Renal cortical epithelial cell (primary cell): Measurements from ENCODE around the gene EHHADH. TPM values are rescaled to one million over a fixed set of nuclear protein-coding genes. Genes with fewer than 3 reads are reported as not detected.
"Not testable (repeated sequence)": the region's sequence is repeated elsewhere in the genome, so short reads cannot be mapped to it uniquely, and the experiment has no call there.

Experiments
- DNase-seq: peaks from one replicate; pipeline ENCODE4 v3.0.0-alpha.2; 2011; ENCODE audit warnings: low read depth
- total RNA-seq: library from RNA; depleted of rRNA; stranded (reverse); fragments of >200 nt; gene quantifications from 2 replicates; pipeline ENCODE4 v1.2.3, GENCODE V29; 2014

The EHHADH gene
- total RNA-seq, result 21.9 and 35.6 TPM in 2 replicates

DNA sequence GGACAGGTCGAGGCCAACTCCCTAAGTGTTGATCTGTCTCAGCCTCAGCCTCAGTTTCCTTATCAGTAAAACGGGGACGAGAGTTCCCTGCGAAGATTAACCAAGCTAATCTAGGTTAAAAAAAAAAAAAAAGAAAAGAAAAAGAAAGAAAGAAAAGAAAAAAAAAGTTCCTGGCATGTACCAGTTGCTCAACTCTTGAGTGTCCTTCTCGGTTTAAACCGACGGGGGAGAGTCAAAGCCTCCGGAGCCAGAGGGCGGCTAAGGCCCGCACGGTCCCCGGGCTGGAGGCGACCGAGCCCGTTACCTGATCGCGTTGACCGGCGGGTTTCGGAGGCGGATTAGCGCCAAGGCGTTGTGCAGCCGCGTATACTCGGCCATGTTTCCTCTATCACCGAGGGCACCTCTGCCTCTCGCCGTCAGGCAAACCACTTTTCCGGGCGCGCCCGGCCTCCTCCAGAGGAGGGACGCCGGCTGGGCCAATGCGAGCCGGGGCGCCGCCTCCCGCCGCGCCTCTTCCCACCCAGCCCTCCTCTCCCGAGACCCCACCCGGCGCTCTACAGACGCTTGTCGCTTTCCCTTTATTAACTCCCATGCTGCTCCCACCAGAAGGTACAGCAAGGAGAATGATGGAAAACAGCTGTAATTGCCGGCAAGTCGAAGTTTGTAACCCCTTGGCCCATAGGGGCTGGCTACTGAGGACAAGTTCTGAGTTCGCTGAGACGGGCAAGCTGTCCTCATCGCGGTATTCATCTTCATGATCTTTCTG, at the start of gene EHHADH:
Gene EHHADH, minus strand, starts transcription at position 405 of the 766 bp plus-strand sequence. Its CDS starts 27 bp downstream, at position 378.
- DNase-seq, result peak; percentile 44

DNA sequence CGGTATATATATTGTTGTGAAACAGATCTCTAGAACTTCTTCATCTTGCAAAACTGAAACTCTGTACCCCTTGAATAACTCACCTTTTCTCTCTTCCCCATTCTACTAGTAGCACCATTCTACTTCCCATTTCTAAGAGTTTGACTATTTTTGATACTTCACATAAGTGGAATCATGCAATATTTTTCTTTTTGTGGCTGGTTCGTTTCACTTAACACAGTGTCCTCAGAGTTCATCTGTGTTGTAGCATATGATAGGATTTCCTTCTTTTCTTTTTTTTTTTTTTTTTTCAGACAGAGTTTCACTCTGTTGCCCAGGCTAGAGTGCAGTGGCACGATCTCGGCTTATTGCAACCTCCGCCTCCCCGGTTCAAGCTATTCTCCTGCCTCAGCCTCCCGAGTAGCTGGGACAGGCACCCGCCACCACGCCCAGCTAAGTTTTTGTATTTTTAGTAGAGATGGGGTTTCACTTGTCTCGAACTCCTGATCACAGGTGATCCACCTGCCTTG, 46.1 kb upstream of the EHHADH start:
- not testable (repeated sequence) for DNase-seq

DNA sequence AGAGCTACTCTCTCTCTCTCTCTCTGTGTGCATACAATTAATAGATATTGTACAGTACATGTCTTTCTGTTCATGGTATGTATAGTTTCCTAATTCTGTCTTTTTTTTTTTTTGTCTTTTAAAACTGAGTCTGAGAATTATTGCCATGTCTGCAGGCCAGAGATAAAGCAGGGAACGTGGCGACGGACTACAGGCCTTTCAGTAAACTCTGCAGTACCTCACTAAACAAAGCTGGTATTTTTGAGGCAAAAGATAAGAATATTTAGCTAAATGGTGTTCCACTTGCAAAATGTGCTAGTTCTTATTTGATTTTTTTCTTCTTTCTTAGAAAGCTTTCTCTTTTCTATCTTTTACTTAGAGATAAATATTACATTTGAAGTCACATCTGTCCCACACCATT, 44.0 kb upstream of the EHHADH start:
- no peak for DNase-seq

DNA sequence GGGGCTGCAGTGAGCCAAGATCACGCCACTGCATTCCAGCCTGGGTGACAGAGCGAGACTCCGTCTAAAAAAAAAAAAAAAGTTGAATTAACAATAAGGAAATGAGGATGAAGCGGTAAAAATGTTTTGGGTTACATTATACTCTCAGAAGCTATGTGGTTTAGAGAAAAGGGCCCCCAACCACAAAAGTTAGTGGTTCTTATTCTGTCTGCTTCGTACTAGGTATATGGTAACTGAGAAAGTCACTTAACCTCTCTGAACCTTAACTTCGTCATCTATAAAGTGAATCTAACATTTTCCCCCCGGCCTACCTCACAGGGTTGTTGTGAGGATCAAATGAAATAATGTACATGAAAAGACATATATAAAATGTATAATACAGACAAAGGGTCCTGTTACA, 38.4 kb upstream of the EHHADH start:
- DNase-seq, result no peak

DNA sequence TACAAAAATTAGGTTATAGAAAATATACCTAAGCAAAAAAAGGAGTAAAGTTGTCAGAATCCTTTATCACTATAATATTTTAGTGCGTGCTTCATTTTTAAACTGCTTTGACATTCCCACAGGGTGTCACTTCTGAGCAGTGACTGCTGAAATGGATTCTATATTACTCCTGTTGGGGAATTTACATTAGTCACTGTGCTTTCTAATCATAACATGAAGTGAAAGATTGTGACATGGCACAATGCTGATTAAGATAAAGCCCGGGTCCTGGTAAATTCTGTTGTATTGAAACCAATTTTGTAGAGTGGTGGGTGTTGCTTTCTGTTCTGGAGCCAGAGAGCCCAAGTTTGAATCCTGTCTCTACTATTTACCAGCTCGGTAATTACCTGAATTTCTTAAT, 36.4 kb upstream of the EHHADH start:
- DNase-seq, result no peak

DNA sequence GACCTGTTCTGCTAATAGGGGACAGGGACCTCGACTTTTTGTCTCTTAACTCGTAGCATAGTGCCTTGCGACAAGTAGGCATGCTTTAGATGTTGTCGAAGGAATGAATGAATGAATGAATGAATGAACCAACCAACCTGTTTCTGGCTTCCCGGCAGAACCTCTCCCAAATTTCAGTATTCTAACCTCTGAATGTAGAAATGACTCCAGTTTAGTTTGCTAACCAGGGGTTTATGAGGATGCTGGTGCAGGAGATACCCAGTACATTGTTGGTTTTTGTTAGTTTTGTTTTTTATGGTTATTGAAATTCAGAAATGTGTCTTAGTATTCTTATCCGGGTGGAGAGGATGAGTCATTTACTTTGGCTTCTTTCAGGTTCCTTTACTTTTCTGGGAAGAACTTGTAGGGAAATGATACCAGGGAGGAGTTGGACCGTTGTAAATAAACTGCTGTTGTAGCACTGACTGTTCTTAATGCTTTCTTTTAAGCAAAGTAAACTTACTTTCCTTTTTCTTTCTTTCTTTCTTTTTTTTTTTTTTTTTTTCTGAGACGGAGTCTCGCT, 29.6 kb upstream of the EHHADH start:
- peak; percentile 31 for DNase-seq

DNA sequence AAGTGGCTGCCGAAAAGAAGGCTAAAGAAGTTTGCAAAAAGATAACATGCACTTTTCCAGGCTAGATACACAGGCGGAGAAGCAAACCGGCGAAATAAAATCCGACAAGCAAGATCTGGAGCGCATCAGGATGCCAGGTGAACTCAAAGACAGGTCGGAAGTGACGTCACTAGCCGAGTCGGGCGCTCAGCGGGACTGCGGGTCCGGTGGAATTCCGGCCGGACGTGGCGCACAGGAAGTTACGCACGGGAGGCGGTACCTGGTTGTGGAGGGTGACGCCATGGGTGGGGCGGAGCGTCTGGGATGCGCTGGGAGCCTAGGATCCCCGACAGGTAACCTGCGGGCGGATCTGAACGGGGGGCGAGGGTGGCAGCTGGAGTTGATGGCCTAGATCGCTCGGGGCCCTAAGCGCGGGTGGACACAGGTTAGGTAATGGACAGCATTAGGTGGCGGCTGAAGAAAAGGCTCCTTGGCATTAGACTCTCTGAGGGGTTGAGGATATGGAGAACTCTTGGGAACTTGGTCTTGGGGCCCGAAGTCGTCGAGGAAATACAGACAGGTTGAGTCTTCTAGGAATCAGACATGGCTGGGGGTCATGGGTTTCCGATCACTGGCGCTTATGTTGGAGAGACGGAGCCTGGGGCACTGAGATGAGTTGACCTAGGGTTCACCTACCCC, 29.0 kb upstream of the EHHADH start:
- DNase-seq, result peak; percentile 88

DNA sequence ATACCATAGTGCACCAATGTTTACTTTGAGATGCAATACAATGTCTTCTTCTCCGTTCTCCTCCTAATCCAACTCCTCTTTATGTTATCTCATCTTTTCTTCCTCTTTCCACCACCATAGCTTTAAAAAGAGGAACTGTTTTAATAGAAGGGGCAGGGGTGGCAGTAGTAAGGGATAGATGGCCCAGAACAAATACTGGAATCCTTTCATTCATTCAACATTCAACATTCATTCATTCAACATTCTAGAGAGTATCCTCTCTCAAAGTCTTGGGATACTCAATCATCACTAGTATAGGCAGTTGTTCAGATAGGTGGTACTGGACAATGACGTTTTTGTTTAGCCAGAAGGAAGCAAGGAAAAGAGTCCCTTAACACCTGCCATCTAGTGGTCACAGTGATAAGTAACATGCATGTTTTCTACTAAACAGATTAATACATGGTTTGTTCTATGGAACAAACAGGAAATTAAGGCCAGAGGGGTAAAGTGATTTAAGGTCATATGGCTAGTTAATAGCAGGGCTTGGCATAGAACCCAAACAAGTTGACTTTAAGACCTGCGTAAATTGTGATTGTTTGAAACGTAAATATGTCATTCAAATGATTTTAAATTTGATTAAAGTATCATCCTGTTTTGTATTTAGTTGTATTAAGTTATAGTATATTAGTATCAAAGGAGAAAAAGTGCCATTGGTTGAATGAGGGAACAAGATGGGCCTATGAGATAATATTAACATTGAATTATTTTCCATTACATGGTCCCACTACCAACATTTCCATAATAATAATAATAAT, 26.9 kb upstream of the EHHADH start:
- DNase-seq, result peak; percentile 69

DNA sequence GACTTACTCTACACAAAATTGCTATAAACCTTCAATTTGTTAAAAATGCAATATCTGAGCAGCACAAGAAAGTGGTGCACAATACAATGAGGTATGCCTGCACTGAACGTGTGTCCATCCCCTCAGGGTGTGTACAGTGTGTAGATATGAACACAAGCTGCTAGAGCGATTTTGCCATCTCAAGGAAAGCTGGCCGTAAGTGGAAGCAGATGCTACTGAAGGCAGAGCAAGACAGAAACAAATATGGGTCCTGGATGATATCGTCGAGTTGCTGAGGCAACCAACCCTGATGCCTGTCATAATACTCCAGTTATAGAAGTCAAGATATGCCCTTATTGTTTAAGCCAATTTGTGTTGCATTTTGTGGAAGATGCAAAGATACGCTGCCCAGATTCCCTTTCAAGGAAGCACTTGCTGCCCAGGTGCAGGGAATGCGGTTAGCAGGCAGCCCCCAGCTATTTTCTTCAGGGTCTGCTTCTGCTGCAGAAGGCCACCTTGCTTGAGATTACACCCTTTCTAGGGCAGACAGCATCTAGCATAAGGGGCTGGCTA, 25.8 kb upstream of the EHHADH start:
- DNase-seq, result no peak

DNA sequence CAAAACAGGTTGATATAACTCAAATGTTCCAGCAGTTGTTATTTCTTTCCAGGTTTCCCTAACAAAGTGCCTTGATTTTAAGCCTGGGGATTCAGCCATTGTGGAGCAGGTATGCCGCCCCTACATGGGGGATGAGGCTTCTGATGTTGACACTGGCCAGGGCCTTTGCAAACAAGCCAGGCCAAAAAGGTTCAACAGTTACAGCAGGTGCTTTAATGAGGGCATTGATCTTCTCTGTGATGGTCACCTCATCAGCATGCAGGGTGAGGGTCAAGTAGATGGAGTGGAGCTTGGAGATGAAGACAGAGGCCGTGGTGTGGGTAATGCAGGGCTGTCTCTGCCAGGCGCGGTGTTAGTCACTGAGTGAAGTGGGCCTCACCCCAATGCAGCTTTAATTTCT, 22.6 kb upstream of the EHHADH start:
- DNase-seq, result no peak

DNA sequence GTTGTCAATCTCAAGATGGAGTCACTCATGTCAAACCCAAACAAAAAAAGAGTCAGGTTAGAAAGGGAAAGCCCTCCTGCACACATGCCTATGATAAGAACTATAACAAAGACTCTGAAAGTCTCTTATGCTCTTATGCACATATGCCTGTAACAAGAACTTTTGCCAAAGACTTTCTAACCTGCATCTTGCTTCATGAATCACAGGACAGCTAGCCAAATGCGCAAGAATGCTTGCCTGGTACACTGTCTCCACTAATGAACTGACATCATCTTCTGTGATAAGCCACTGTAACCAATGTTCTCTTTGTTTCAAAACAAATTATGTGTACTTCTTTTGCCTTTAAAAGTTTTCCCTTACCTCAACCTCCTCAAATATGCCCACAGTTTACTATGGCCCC, 18.2 kb upstream of the EHHADH start:
- DNase-seq, result peak; percentile 26

DNA sequence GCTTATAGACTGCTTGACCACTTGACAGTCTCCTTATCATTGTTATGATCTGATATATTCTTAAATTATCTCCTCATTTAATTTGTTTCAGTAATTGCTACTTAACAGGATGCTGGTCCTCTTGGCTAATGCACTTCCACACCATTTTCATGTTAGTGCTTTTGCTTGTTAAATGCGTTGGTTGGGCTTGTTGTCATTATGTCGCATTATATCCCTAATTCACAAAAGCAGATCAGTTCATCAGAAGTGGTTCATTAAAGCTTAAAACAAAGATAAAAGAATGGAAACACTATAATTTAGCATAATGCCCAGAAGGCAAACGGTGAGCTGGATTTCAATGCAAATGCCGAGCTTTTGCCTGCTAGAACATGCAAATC, 17.1 kb upstream of the EHHADH start:
- DNase-seq, result no peak

DNA sequence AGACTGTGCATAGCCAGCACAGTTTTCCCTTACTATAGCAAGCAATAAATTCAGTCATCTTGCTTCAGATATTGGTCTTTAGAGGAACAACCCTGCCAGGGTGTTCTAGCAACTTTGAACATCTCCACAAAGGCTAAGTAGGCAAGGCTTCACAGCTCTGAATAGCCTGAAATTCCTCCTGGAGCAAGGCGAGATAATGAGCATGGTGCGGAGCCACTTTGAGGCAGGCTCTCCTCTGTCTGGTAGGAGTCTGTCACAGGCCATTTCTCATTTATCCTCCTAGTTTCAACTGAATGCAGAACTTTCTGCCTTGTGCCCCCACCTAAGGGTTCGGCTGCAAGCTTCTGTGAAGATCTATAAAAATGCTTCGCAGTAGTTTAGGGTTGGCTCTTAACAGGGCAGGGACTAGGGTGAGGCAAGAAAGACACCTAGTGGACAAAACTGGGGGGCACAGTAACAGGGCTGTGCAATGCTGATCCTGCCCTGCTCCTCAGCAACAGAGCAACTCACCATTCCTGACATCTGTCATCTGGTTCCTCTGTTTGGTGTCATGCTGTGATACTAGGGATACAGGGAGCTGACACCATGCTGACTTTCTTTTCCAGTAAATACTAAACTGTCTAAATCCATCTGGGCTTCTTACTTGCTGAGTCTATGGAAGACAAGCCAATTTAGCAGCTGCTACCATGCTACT, 16.6 kb upstream of the EHHADH start:
- DNase-seq, result peak; percentile 47

DNA sequence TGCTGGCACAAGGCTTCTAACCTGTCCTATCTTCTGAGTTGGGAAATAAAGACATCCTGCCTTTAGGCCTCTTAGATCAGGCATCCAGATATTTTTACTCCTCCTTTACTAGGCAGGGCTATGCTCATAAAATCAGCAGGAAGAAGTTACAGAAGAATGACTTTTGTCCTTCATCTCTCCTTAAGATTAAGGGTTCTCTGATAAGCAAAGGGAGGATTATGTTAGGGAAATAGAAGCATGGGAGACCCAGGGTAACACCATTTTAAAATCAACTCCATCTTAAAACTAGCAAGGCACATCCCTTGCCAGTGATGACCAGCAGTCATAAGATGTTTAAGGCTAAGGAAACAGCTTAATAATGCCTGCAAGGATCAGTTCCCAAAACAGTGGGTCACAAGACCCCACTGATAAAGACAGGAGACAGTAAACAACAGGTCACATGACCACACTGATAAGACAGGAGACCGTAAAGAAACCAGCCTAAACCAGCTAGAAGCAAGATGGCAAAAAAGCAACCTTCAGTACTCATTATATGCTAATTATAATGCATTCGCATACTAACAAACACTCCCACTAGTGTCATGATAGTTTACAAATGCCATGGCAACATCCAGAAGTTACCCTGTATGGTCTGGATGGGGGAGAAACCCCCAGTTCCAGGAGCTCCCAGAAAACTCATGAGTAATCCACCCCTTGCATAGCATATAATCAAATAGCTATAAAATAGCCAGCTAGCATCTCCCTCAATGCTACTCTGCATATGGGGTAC, 14.5 kb upstream of the EHHADH start:
- DNase-seq, result no peak

DNA sequence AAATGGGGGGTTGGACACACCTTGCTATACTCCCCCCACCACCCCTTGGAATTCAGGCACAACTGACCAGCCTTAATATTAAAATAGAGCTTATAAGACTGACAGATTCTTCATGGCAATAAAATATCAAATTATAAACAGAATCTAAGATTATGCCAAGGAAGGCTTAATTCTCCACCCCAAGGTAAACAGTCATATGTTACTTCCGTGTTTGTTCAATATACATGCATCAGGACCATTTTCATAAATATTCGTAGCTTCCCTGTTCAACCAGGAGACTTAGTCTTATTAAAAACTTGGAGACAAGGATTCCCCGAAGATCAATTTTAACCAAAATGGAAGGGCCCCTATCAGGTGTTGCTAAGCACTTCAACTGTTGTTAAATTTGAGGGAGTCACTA, 13.3 kb upstream of the EHHADH start:
- DNase-seq, result no peak

DNA sequence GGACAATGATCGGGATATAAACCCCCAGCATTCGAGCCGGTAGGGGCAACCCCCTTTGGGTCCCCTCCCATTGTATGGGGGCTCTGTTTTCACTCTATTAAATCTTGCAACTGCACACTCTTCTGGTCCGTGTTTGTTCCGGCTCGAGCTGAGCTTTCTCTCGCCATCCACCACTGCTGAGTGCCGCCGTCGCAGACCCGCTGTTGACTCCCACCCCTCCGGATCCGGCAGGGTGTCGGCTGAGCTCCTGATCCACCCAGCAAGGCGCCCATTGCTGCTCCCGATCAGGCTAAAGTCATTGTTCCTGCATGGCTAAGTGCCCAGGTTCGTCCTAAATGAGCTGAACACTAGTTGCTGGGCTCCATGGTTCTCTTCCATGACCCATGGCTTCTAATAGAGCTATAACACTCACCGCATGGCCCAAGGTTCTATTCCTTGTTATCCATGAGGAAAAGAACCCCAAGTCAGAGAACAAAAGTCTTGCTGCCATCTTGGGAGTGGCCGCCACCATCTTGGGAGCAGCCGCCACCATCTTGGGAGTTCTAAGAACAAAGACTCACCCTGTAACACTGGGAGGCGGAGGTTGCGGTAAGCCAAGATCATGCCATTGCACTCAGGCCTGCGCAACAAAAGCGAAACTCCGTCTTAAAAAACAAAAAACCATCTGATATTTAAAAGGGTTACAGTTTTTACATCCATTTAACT, 11.2 kb upstream of the EHHADH start:
- DNase-seq, result no peak

DNA sequence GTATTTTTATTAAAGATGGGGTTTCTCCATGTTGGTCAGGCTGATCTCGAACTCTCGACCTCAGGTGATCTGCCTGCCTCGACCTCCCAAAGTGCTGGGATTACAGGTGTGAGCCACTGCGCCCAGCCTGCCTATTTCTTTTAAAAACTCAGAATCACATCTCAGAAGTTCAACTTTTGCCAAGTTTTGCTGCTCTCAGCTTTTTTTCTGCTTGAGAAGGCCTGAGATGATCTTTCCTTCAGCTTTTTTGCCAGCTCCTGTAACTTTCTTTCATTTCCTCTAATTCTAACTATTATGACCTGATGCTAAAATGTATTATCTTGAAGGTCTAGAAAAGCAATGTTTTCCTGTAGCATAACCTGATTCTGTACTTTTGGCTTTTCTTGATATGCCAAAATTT, 9.6 kb upstream of the EHHADH start:
- DNase-seq, result no peak

DNA sequence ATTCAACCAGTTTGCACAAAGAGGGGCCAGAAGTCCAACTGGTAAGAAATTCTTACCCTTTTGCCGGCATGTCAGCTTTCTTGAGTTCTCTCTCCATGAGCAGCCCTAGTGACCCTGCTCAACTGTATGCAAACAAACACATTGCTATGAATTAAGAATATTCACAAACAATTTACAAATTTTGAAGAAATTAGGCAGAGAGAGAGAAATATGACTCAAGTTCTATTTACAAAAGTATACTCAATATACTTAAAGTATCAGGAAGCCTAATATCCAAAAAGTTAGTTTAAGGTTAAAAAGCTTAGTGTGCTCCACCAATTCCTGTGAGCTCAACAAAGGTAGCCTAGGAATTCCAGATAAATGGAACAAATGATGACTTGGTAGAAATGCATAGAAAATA, 3.5 kb upstream of the EHHADH start:
- no peak for DNase-seq

DNA sequence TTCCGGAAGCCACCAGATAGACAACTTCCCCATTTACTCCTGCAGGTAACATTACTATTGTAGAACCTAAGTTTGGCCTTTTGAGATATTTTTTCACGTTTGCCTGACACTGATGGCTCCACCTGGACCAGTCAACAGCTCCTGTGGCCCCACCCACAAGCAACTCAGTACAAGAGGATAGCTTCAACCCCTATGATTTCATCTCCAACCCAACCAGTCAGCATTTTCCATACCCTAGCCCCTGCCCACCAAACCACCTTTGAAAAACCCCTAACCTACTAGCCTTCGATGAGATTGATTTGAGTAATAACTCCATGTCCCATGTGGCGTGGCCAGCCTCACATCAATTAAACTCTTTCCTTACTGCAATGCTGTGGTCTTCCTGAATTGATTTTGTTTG, 950 bp upstream of the EHHADH start:
- DNase-seq, result no peak

DNA sequence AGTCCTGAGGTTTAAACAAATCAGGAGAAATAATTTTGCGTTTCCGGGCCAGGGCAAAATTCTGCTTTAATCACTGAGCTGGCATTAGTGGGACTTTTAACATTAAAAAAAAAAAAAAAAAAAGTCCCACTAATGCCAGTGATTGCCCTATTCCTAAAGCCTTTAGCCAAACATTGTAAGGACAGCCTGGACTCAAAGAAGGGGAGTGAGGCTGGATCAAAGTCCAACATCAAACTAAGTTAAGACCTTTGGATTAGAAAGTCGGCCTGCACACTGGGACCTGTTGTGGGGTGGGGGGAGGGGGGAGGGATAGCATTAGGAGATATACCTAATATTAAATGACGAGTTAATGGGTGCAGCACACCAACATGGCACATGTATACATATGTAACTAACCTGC, 716 bp downstream of the EHHADH start:
- DNase-seq, result not testable (repeated sequence)
